SJCRH30 (cell line): Measurements from ENCODE around the gene RIOK2. TPM values are rescaled to one million over a fixed set of nuclear protein-coding genes. Genes with fewer than 3 reads are reported as not detected.
"Not testable (repeated sequence)": the region's sequence is repeated elsewhere in the genome, so short reads cannot be mapped to it uniquely, and the experiment has no call there.

Experiments used
- DNase-seq, 2 experiments: peaks; one replicate each; pipeline ENCODE4 v3.0.0-alpha.2; 2015 to 2020
- H3K27ac ChIP-seq: fragments of 250-450 bp; sonication (Bioruptor Pico); 2 replicates; pipeline ENCODE4 v1.5.1; 2020; ENCODE audit warnings: mild to moderate bottlenecking, moderate library complexity
- H3K27me3 ChIP-seq: fragments of 250-450 bp; sonication (Bioruptor Pico); 2 replicates; pipeline ENCODE4 v1.5.1; 2020; ENCODE audit warnings: mild to moderate bottlenecking, moderate library complexity
- H3K36me3 ChIP-seq: fragments of 250-450 bp; sonication (Bioruptor Pico); 2 replicates; pipeline ENCODE4 v1.5.1; 2020; ENCODE audit warnings: mild to moderate bottlenecking, moderate library complexity
- H3K4me1 ChIP-seq: fragments of 250-450 bp; sonication (Bioruptor Pico); 2 replicates; pipeline ENCODE4 v1.5.1; 2020; ENCODE audit warnings: mild to moderate bottlenecking, moderate library complexity
- H3K4me3 ChIP-seq: fragments of 250-450 bp; sonication (Bioruptor Pico); 2 replicates; pipeline ENCODE4 v1.5.1; 2020; ENCODE audit warnings: mild to moderate bottlenecking, moderate library complexity
- H3K9me3 ChIP-seq: fragments of 250-450 bp; sonication (Bioruptor Pico); replicated peaks from 2 replicates; pipeline ENCODE4 v1.5.1; 2020; ENCODE audit warnings: mild to moderate bottlenecking, moderate library complexity
- total RNA-seq: library from RNA; depleted of rRNA; stranded (reverse); fragments of >200 nt; shearing (Covaris generic); gene quantifications from 2 replicates; pipeline ENCODE4 v1.2.3, GENCODE V29; 2014

RIOK2 gene
- total RNA-seq, 1 experiment from 2014 or later = 53.5 TPM

DNA sequence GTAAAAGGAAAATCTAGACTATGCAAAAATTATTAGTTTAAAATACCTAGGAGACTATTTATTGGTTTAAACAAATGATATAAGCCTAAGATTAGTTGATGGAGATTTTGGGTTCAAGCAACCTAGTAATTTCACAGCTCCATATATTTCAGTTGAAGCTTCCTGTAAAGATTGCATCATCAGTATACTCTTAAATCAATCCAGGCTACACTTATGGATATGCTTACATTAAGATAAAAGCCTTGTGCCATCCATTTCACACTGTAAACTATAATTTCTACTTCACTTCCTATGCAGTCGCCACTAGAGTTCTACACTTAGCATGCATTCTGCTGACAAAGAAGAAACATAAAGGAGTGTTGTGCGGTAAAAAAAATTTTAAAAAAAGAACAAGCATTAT lies 33.3 kb downstream of the RIOK2 start:
- H3K4me3 ChIP-seq = no peak overlapping the region
- H3K36me3 ChIP-seq = no peaks in the 10 kb centered on the region
- no peaks in the 10 kb centered on the region for H3K4me1 ChIP-seq
- H3K9me3 ChIP-seq = no peaks in the 10 kb centered on the region
- no peak overlapping the region for H3K27ac ChIP-seq
- no peaks in the 10 kb centered on the region for H3K27me3 ChIP-seq
- no peak for DNase-seq

DNA sequence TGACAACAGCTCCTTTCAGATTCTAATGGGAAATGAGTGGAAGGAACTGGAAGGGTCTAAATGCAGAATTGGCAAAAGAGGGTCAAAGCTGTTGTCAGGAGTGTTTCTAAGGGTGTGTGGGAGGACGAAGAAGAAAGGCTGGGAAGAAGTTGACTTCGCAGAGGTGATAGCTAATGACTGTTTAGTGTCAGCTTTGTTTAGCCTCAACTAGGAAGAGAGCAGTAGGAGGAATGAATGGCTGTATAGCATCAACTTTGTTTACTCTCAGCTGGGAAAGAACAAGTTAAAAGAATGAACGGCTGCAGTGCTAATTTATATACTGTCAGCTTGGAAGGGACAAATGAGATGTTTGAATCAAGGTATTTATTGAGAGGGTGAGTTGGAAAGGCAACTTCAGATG lies 34.8 kb downstream of the RIOK2 start:
- H3K4me1 ChIP-seq = no peaks in the 10 kb centered on the region
- no peaks in the 10 kb centered on the region for H3K9me3 ChIP-seq
- no peak overlapping the region for H3K4me3 ChIP-seq
- no peak for DNase-seq
- no peaks in the 10 kb centered on the region for H3K27me3 ChIP-seq
- H3K27ac ChIP-seq = no peak overlapping the region
- no peaks in the 10 kb centered on the region for H3K36me3 ChIP-seq

DNA sequence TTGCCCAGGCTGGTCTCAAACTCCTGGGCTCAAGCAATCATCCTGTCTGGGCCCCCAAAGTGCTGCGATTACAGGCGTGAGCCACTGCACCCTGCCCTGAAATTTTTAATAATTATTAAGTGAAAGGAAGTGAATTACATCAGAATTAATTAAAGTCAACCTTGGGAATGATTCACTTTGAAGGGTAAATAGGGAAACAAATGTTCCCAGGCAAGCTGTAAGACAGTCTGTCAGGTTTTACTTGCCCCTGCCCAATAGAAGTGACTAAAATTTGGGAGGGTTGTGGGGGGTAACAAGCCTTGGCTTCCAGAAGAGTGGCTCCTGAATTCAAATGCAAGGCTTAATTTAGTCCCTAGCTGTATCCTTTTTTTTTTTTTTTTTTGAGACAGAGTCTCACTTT lies 39.3 kb downstream of the RIOK2 start:
- no peak for DNase-seq
- H3K27me3 ChIP-seq = no peaks in the 10 kb centered on the region
- peaks cover 6% of the 10 kb centered on the region for H3K4me1 ChIP-seq
- no peak overlapping the region for H3K4me3 ChIP-seq
- H3K27ac ChIP-seq = no peak overlapping the region
- H3K9me3 ChIP-seq = no peaks in the 10 kb centered on the region
- H3K36me3 ChIP-seq = no peaks in the 10 kb centered on the region

DNA sequence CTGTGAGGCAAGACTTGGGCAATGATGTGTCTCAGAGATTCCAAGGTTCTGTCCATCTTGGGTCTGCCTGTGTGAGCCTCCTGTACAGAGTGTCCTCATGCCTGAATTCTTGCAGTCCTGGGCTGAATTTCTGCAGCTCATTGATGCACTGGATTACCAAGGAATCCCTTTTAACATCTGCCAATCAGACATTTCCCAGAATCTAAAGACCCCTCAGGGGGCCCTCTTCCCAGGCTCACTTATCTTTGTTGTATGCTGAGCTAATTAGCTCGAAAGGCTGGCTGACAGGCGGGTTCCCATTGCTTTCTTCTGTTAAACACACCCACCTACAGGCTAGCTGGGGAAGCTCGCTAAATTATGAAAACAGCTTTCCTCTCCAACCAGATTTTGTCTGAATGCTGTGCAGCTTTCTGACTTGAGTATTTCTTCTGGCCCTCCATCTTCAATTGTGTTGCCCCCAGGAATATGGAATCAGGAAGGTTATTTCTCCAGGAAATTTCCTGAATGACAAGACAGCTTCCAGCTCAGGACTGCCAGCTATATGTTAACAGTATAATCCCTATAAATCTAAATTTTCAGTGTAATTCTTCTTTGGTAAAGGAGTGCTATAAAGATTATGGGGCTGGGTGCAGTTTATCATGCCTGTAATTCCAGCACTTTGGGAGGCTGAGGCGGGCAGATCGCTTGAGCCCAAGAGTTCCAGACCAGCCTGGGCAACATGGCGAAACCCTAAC lies 40.4 kb downstream of the RIOK2 start, which contains the start of gene LIX1:
Gene LIX1 (minus strand): TSS at position 91 of the 734 bp plus-strand sequence. CDS start 35 bp downstream, at position 56.
- H3K27ac ChIP-seq = no peak within 1 kb of the TSS
- no peaks in the 10 kb centered on the region for H3K27me3 ChIP-seq
- H3K4me3 ChIP-seq = no peak within 1 kb of the TSS
- peak; percentile 60 to 81 for DNase-seq
- no peaks in the 10 kb centered on the region for H3K9me3 ChIP-seq
- no peaks in the 10 kb centered on the region for H3K36me3 ChIP-seq
- H3K4me1 ChIP-seq = peaks cover 12% of the 10 kb centered on the region

DNA sequence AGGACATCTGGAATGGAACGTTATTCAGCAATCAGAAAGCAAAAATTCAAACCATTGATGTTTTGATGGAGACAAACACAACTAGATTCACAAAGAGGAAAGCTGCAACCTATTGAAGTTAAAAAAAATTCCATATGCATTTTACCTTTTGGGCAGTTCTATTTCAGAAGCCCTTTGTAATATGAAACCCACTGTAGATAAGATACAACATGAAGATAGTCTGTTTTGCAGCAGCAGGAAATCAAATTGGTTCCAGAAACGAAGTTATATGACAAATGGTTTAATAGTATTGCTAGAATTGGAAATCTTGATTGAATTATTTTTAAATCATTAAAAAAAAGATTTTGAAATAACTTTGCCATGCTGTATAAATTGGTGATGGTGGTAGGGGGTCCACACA lies 41.5 kb downstream of the RIOK2 start:
- DNase-seq = no peak
- Histone ChIP-seq H3K36me3 (no peaks in the 10 kb centered on the region), H3K27me3 (no peaks in the 10 kb centered on the region), H3K4me1 (peaks cover 21% of the 10 kb centered on the region), H3K27ac (no peak overlapping the region), H3K4me3 (no peak overlapping the region), H3K9me3 (no peaks in the 10 kb centered on the region)

DNA sequence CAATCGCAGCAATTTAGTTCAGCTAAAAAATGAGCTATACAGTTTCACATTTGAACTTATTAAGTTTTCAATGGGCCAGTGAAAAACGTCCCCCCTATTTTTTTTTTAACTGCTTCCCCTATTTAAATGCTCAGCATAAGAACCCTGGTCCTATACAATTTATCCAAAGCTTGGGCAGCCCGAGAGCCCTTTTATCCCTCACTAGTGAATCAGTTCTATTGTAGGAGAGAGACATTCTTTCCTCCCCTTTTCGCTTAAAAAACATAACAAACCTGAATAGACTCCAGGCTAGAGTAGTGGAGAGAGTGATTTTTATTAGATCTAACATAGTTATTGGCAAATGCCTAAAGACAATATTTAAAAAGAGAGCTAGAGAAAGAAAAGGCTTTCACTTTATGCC lies 42.0 kb downstream of the RIOK2 start:
- H3K4me3 ChIP-seq = no peak overlapping the region
- no peaks in the 10 kb centered on the region for H3K27me3 ChIP-seq
- H3K27ac ChIP-seq = no peak overlapping the region
- no peak for DNase-seq
- H3K9me3 ChIP-seq = no peaks in the 10 kb centered on the region
- peaks cover 25% of the 10 kb centered on the region for H3K4me1 ChIP-seq
- no peaks in the 10 kb centered on the region for H3K36me3 ChIP-seq

DNA sequence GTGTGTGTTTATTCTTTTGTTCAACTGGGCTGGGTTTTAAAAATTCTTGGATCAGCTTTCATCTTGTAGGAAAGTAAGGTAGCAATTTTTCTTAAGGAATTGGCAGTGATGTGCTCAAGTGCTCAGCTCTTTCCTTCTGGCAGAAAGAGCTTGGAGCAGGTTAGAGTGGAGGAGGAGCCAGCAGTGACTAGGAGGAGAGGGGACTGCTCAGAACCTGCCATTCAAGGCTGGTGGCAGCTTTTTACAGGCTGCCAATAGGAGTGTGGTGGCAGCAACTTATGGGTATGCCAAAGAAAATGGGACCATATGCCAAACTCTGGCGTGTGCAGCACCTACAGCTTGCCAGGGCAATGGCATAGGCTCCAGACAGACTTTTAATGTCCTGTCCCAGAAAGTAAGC lies 42.8 kb downstream of the RIOK2 start:
- not testable (repeated sequence) for DNase-seq, H3K36me3 ChIP-seq, H3K27me3 ChIP-seq, H3K4me3 ChIP-seq, H3K27ac ChIP-seq, H3K9me3 ChIP-seq
- peaks cover 33% of the 10 kb centered on the region for H3K4me1 ChIP-seq

DNA sequence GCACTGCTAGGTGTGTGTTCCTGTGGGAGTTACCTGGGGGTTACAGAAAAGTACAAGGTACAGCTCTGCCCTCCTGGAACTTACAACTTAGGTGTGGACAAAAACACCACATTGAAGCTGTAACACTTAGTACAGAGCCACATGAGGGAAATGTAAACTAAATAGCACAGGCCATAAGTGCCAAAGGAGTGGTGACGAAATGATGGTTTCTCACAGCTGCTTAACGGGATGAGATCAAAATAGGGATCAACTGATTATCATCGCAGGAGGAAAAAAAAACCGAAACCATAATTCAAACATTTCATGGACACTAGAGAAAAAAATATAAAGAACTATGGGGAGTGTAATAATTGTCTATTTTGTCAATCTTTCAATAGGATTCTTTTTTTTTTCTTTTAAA lies 46.6 kb downstream of the RIOK2 start:
- Histone ChIP-seq H3K4me3 (peak overlapping the region; percentile 23), H3K9me3 (no peaks in the 10 kb centered on the region), H3K36me3 (no peaks in the 10 kb centered on the region), H3K27me3 (no peaks in the 10 kb centered on the region), H3K4me1 (peaks cover 36% of the 10 kb centered on the region), H3K27ac (peak overlapping the region; percentile 83)
- DNase-seq = peak; percentile 66 to 90

DNA sequence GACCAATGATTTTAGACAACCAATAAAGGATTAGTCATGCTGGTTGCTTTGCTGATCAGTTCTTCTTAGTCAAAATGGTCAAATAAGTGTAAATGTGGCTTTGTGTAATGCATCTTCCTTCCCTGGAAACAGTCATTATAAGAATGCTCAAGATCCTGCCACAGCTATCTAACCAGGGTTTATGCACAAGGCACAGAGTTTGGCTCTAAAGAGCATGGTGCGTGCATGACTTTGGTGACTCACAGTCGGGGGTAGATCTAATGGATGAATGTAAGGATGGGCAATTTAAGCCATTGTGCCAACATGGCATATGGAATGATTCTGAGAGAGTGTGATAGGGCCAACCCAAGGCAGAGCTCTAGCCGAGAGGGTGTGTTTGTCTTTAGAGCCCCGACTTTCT lies 47.2 kb downstream of the RIOK2 start:
- Histone ChIP-seq H3K27me3 (no peaks in the 10 kb centered on the region), H3K9me3 (no peaks in the 10 kb centered on the region), H3K4me1 (peaks cover 38% of the 10 kb centered on the region), H3K4me3 (no peak overlapping the region), H3K36me3 (no peaks in the 10 kb centered on the region), H3K27ac (peak overlapping the region; percentile 83)
- no peak for DNase-seq

DNA sequence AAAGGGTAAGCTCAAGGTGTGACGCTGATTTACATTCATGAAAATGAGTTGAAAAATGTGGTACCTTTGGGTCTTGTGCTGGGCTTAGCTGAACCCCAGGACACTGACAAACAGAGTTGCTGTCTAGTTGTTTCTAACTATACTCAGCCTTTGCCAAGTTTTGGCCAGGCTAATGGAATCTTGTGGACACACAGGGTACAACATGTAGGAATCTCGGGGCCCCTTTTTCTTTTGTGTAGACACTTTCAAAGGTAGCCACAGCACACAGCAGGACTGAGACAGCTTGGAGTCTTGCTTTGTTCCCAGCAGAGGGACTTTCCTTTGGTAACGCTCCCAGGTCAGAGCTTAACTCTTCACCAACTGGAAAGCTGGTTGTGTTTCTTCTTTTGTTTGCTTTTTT lies 48.4 kb downstream of the RIOK2 start:
- H3K4me1 ChIP-seq = peaks cover 38% of the 10 kb centered on the region
- DNase-seq = peak in 1 of 2 experiments; percentile 19
- H3K36me3 ChIP-seq = no peaks in the 10 kb centered on the region
- no peaks in the 10 kb centered on the region for H3K9me3 ChIP-seq
- no peaks in the 10 kb centered on the region for H3K27me3 ChIP-seq
- H3K4me3 ChIP-seq = no peak overlapping the region
- no peak overlapping the region for H3K27ac ChIP-seq

DNA sequence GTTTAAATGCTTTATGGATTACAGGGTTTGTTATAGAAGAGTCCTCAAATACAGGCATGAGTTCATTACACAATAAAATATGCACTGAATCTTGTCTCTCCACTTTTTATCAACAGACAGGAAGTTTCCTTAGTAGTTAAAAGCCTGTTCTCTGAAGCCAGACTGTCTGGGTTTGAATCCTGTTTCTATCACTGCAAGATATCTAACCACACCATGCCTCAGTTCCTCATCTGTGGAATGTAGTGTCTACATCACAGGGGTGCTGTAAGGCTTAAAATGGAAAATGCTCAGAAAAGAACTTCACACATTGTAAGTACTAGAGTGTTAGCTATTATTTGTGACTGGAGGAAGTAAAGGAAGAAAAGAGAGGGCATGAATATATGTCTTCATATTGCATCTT lies 49.9 kb downstream of the RIOK2 start:
- no peak overlapping the region for H3K27ac ChIP-seq
- DNase-seq = no peak
- H3K27me3 ChIP-seq = no peaks in the 10 kb centered on the region
- H3K9me3 ChIP-seq = no peaks in the 10 kb centered on the region
- peaks cover 37% of the 10 kb centered on the region for H3K4me1 ChIP-seq
- no peaks in the 10 kb centered on the region for H3K36me3 ChIP-seq
- no peak overlapping the region for H3K4me3 ChIP-seq

DNA sequence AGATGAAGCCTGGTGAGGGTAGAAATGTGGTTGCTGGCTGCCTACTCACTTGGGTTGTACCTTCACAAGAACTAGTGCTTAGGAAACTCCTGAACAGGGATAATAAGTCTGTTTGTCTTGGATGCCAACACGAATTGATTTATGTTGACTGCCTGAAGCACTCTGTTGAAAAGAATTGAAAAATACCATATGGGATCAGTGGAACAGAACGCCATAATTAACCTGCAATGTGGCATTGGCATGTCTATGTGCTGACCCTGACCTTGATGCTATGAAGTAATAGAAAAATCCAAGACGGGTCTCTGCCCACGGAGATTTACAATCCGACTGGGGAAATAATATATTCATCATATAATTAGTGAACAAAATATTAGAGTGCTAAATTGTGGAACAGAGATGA lies 51.1 kb downstream of the RIOK2 start:
- Histone ChIP-seq H3K27ac (no peak overlapping the region), H3K4me1 (peaks cover 27% of the 10 kb centered on the region), H3K27me3 (no peaks in the 10 kb centered on the region), H3K9me3 (no peaks in the 10 kb centered on the region), H3K36me3 (no peaks in the 10 kb centered on the region), H3K4me3 (no peak overlapping the region)
- DNase-seq = no peak

DNA sequence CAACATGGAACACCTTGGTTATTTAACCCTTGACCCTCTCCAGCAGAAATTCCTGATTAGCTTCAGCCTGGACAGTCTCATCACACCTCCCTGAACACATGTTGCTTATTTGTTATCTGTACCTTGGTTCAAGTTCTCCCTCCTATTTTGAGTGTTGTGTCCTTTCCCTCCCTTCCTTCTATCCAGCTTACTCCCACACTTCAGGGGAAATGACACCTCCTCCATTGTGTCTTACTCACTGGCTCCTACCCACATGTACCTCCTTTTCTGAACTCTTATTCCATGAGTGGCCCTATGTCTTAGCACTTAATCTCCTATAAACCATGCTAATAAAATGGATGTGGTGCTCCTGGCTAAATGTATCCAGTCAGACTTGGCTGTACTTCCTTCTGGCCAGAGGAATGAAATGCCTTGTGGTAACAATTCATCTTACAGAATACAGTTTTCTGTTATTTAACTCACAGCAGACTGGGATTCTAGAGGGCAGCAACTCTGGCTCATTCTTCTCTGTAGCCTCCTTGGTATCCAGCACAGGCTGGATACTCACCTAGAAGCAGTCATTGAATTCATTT lies 51.8 kb downstream of the RIOK2 start:
- Histone ChIP-seq H3K4me3 (no peak overlapping the region), H3K9me3 (no peaks in the 10 kb centered on the region), H3K4me1 (peaks cover 21% of the 10 kb centered on the region), H3K36me3 (no peaks in the 10 kb centered on the region), H3K27ac (no peak overlapping the region), H3K27me3 (no peaks in the 10 kb centered on the region)
- DNase-seq = peak in 1 of 2 experiments; percentile 11

DNA sequence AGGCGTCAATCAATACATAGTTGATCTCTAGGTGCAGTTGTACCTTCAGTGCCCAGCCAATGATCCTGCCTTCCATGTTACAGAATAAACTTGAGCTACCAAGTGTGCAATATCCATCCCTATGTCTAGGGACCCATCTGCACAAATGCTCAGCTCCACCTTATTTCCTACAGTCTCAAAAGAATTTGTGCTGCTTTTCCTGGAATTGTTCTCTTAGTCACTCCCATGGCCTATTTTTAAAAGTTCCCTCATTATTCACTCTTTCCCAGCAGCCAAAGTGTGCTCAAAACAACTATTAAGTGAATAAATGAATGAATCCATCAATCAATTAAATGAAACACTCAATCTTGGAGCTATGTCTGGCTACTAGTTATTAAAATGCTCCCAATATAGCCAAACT lies 55.3 kb downstream of the RIOK2 start:
- H3K27ac ChIP-seq = no peak overlapping the region
- H3K4me1 ChIP-seq = peaks cover 6% of the 10 kb centered on the region
- no peaks in the 10 kb centered on the region for H3K36me3 ChIP-seq
- H3K9me3 ChIP-seq = no peaks in the 10 kb centered on the region
- H3K4me3 ChIP-seq = no peak overlapping the region
- DNase-seq = no peak
- H3K27me3 ChIP-seq = no peaks in the 10 kb centered on the region

DNA sequence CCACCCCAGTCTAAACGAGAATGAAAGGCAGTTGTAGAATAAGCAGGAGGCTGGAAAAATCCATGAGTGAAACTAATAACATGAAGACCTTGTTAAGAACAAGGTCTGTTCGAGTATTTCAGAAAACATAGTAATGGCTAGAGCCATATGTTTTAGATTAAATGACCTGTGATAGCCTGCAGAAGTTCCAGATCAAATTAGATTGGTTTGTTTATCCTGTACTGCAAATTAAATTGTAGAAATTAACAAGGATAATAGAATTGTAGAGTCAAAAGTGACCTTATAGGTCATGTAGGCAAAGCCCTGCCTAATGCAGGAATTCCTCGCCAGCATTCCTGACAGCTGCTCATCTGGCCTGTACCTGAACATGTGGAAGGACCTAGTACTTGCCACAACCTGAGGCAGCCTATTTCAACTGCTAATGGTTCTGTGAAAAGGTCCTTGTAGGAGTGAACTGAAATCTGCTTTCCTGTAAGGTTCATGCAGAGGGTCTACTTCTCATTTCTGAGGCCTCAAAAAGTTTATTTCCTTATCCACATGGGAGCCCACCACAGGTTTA lies 57.8 kb downstream of the RIOK2 start:
- no peaks in the 10 kb centered on the region for H3K27me3 ChIP-seq
- H3K4me3 ChIP-seq = no peak overlapping the region
- no peak for DNase-seq
- no peaks in the 10 kb centered on the region for H3K4me1 ChIP-seq
- no peak overlapping the region for H3K27ac ChIP-seq
- H3K9me3 ChIP-seq = no peaks in the 10 kb centered on the region
- no peaks in the 10 kb centered on the region for H3K36me3 ChIP-seq

DNA sequence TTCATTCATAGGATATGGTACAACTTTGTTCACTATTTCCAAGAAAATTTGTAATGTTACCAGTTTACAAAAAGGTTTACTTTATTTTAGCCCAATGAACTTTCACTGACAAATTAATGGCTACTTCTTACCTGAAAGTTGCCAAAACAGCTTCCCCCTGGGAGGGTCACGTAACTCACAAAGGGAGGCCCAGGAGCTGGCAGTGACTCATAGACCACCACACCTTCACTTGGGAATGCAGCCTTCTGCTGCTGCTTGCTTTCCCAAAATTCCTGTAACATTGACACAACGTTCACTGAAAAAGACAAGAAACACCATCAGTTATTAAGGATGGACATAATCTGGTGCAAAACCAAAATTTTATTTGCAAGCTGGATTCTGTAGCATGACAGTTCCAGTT lies 58.7 kb downstream of the RIOK2 start:
- H3K4me3 ChIP-seq = no peak overlapping the region
- H3K9me3 ChIP-seq = no peaks in the 10 kb centered on the region
- no peak for DNase-seq
- no peaks in the 10 kb centered on the region for H3K4me1 ChIP-seq
- no peak overlapping the region for H3K27ac ChIP-seq
- H3K27me3 ChIP-seq = no peaks in the 10 kb centered on the region
- H3K36me3 ChIP-seq = no peaks in the 10 kb centered on the region
